ENCODE results near the gene KCTD3. TPM values are rescaled to one million over a fixed set of nuclear protein-coding genes. Genes with fewer than 3 reads are reported as not detected.

The KCTD3 gene
- total RNA-seq, 1 experiment from 2014 or later, result 34.7 TPM

DNA sequence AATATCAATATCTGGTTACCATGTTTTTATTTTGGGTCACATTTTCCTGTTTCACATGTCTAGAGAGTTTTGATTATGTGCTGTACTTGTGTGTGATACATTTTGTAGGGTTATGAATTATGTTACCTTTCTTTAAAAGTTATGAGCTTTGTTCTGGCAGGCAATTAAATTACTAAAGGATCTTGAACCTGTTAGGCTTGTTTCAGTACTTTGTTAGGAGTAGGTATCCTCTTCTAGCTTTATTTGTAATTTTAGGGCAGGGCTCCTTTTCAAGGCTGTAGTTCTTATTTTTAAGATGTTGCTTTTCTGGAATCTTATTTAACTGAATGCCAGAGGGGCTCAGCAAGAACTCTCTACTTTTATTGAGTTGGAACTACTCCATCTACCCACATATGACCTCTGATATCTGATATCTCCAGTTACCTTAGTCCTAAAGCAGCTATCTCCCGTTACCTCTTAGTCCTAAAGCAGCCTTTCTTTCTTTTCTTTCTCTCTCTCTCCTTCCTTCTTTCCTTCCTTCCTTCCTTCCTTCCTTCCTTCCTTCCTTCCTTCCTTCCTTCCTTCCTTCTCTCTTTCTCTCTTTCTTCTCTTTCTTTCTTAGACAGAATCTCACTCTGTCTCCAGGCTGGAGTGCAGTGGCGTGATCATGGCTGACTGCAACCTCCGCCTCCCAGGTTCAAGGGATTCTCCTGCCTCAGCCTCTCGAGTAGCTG, 23.8 kb downstream of the KCTD3 start:
- ChIA-PET POLR2A (no interaction called here), CTCF (no interaction called here)
- no peak overlapping the region for H3K27ac ChIP-seq (ENCODE audit: low read length)
- DNase-seq (ENCODE audit: low read depth, low spot score) (no peak), ATAC-seq (no peak)
- intact Hi-C loops (cut with micrococcal nuclease; ENCODE audit: unreplicated experiment), result no loop called here
- BruUV-seq (replicated peaks), result no TSS peak
- in situ Hi-C loops (cut with HindIII; ENCODE audit: low pct_unique_long_range_greater_than_20kb, low sequenced_read_pairs), result no loop called here
- peaks cover 3% of the 10 kb centered on the region for H3K36me3 ChIP-seq (ENCODE audit: control insufficient read depth, insufficient read depth, low read length)
- H3K4me1 ChIP-seq (ENCODE audit: control insufficient read depth, insufficient read depth, low read length), result no peaks in the 10 kb centered on the region; the same call in 1 of the 2 replicates
- H3K4me3 ChIP-seq (ENCODE audit: low read depth in 2 of 2, low read length in 2 of 2), result no peak overlapping the region
- H3K27me3 ChIP-seq (ENCODE audit: control insufficient read depth, insufficient read depth, low read length), result no peaks in the 10 kb centered on the region
- TF ChIP-seq, protein P1, sequence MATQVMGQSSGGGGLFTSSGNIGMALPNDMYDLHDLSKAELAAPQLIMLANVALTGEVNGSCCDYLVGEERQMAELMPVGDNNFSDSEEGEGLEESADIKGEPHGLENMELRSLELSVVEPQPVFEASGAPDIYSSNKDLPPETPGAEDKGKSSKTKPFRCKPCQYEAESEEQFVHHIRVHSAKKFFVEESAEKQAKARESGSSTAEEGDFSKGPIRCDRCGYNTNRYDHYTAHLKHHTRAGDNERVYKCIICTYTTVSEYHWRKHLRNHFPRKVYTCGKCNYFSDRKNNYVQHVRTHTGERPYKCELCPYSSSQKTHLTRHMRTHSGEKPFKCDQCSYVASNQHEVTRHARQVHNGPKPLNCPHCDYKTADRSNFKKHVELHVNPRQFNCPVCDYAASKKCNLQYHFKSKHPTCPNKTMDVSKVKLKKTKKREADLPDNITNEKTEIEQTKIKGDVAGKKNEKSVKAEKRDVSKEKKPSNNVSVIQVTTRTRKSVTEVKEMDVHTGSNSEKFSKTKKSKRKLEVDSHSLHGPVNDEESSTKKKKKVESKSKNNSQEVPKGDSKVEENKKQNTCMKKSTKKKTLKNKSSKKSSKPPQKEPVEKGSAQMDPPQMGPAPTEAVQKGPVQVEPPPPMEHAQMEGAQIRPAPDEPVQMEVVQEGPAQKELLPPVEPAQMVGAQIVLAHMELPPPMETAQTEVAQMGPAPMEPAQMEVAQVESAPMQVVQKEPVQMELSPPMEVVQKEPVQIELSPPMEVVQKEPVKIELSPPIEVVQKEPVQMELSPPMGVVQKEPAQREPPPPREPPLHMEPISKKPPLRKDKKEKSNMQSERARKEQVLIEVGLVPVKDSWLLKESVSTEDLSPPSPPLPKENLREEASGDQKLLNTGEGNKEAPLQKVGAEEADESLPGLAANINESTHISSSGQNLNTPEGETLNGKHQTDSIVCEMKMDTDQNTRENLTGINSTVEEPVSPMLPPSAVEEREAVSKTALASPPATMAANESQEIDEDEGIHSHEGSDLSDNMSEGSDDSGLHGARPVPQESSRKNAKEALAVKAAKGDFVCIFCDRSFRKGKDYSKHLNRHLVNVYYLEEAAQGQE (IDR thresholded peaks at IDR 0.05; ENCODE audit: insufficient read depth in 1 of 2, low read depth in 2 of 2, low read length in 1 of 2), result no peak
- TF ChIP-seq TCF7L2 (IDR thresholded peaks at IDR 0.05; ENCODE audit: low read depth, low read length), result no peak
- no peaks in the 10 kb centered on the region for H3K9me3 ChIP-seq (ENCODE audit: control insufficient read depth, insufficient read depth, low read depth, low read length)

DNA sequence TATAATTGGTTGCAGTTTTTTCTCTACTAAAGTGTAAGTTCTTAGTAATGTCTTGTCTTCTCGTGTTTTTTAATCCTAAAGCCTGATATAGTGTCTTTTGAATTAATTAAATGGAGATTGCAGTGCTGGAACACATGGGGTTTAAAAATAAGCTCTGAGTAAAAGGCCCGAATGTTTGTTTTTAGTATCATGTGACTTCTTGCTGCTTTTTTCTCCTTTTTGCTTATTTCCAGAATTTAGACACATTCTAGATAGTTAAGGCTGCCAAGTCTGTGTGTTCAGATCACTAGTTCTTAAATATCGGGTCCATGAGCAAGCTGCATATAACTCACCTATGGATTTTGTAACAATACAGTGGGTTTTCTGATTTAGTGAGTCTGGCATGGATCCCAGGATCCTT, 27.5 kb downstream of the KCTD3 start:
- ChIA-PET CTCF (no interaction called here), POLR2A (no interaction called here)
- intact Hi-C loops (cut with micrococcal nuclease; ENCODE audit: unreplicated experiment), result no loop called here
- DNase-seq (ENCODE audit: low read depth, low spot score), result no peak
- H3K27me3 ChIP-seq (ENCODE audit: control insufficient read depth, insufficient read depth, low read length), result no peaks in the 10 kb centered on the region
- no peaks in the 10 kb centered on the region for H3K9me3 ChIP-seq (ENCODE audit: control insufficient read depth, insufficient read depth, low read depth, low read length)
- no TSS peak for BruUV-seq (replicated peaks)
- H3K4me3 ChIP-seq (ENCODE audit: low read depth in 2 of 2, low read length in 2 of 2), result no peak overlapping the region
- no peaks in the 10 kb centered on the region; the same call in 1 of the 2 replicates for H3K4me1 ChIP-seq (ENCODE audit: control insufficient read depth, insufficient read depth, low read length)
- no peak overlapping the region for H3K27ac ChIP-seq (ENCODE audit: low read length)
- H3K36me3 ChIP-seq (ENCODE audit: control insufficient read depth, insufficient read depth, low read length), result peaks cover 11% of the 10 kb centered on the region
- in situ Hi-C loops (cut with HindIII; ENCODE audit: low pct_unique_long_range_greater_than_20kb, low sequenced_read_pairs), result no loop called here
- TF ChIP-seq SIN3A (IDR thresholded peaks at IDR 0.05; ENCODE audit: borderline replicate concordance, insufficient read depth, low read depth, low read length), result no peak
- TF ChIP-seq, protein P1 (IDR thresholded peaks at IDR 0.05; ENCODE audit: insufficient read depth in 1 of 2, low read depth in 2 of 2, low read length in 1 of 2), result no peak
- no peak for TF ChIP-seq TCF7L2 (IDR thresholded peaks at IDR 0.05; ENCODE audit: low read depth, low read length)
- TF ChIP-seq, protein P2, sequence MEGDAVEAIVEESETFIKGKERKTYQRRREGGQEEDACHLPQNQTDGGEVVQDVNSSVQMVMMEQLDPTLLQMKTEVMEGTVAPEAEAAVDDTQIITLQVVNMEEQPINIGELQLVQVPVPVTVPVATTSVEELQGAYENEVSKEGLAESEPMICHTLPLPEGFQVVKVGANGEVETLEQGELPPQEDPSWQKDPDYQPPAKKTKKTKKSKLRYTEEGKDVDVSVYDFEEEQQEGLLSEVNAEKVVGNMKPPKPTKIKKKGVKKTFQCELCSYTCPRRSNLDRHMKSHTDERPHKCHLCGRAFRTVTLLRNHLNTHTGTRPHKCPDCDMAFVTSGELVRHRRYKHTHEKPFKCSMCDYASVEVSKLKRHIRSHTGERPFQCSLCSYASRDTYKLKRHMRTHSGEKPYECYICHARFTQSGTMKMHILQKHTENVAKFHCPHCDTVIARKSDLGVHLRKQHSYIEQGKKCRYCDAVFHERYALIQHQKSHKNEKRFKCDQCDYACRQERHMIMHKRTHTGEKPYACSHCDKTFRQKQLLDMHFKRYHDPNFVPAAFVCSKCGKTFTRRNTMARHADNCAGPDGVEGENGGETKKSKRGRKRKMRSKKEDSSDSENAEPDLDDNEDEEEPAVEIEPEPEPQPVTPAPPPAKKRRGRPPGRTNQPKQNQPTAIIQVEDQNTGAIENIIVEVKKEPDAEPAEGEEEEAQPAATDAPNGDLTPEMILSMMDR (IDR thresholded peaks at IDR 0.05), result no peak
- TF ChIP-seq POLR2AphosphoS5 (IDR thresholded peaks at IDR 0.05; ENCODE audit: low read depth, low read length), result no peak
- ATAC-seq, result no peak
